ENCODE data around the gene CMTM4. TPM values are rescaled to one million over a fixed set of nuclear protein-coding genes. Genes with fewer than 3 reads are reported as not detected.
"Not testable (repeated sequence)": the region's sequence is repeated elsewhere in the genome, so short reads cannot be mapped to it uniquely, and the experiment has no call there.

Gene CMTM4
- total RNA-seq, 4 donors from 2014 or later = 170 to 246 (median 201) TPM

- Histone ChIP-seq H3K4me1 (peaks cover 31 to 34% of the 10 kb centered on the region in 2 donors), H3K27me3 (no peaks in the 10 kb centered on the region), H3K27ac (no peak overlapping the region), H3K9me3 (no peaks in the 10 kb centered on the region), H3K4me3 (replicated peaks in 1 of 3) (no peak overlapping the region), H3K36me3 (no peaks in the 10 kb centered on the region)
- WGBS, 2 donors = 87 to 90% methylated on average over 2 of the region's 2 CpGs
- no peak for TF ChIP-seq CTCF (IDR thresholded peaks at IDR 0.05)
- no peak for DNase-seq
- intact Hi-C loops (cut with DNase I) = no loop called here
These were observed 22.9 kb downstream of the CMTM4 start for GRCh38 chr16:66673691-66674090.

- peaks cover 6% of the 10 kb centered on the region in 2 donors for H3K4me1 ChIP-seq
- H3K9me3 ChIP-seq = no peaks in the 10 kb centered on the region
- no peaks in the 10 kb centered on the region for H3K27me3 ChIP-seq
- H3K4me3 ChIP-seq (replicated peaks in 1 of 3) = no peak overlapping the region
- 93 to 94% methylated on average over 10 of the region's 10 CpGs for WGBS, 2 donors
- no peak overlapping the region for H3K27ac ChIP-seq
- no peak for DNase-seq
- TF ChIP-seq POLR2A (IDR thresholded peaks at IDR 0.05) (no peak), CTCF (IDR thresholded peaks at IDR 0.05) (no peak)
- intact Hi-C loops (cut with DNase I) = no loop called here
- no peaks in the 10 kb centered on the region for H3K36me3 ChIP-seq
These were observed 25.7 kb downstream of the CMTM4 start for GRCh38 chr16:66670691-66671388.

GRCh38 chr16:66668777-66669444 is 27.6 kb downstream of the CMTM4 start:
- no peak overlapping the region for H3K27ac ChIP-seq
- no peaks in the 10 kb centered on the region for H3K36me3 ChIP-seq
- no peaks in the 10 kb centered on the region for H3K9me3 ChIP-seq
- TF ChIP-seq POLR2A (IDR thresholded peaks at IDR 0.05) = no peak
- no peak for TF ChIP-seq CTCF (IDR thresholded peaks at IDR 0.05)
- WGBS, 2 donors = 83 to 88% methylated on average over 6 of the region's 6 CpGs
- no peak for DNase-seq
- H3K4me3 ChIP-seq (replicated peaks in 1 of 3) = no peak overlapping the region
- no peaks in the 10 kb centered on the region for H3K27me3 ChIP-seq
- intact Hi-C loops (cut with DNase I) = no loop called here
- H3K4me1 ChIP-seq = peaks cover 0 to under 1% of the 10 kb centered on the region in 2 donors

- no peaks in the 10 kb centered on the region for H3K36me3 ChIP-seq
- no peak overlapping the region for H3K4me3 ChIP-seq (replicated peaks in 1 of 3)
- H3K27me3 ChIP-seq = no peaks in the 10 kb centered on the region
- WGBS, 2 donors = 100% methylated on average over 1 of the region's 1 CpG
- no peak for TF ChIP-seq POLR2A (IDR thresholded peaks at IDR 0.05)
- no peak for DNase-seq
- H3K27ac ChIP-seq = no peak overlapping the region
- intact Hi-C loops (cut with DNase I) = no loop called here
- no peaks in the 10 kb centered on the region for H3K9me3 ChIP-seq
- H3K4me1 ChIP-seq = peaks cover 7 to 10% of the 10 kb centered on the region in 2 donors
These were observed 28.6 kb downstream of the CMTM4 start for GRCh38 chr16:66667944-66668343.

GRCh38 chr16:66662445-66663194 is 33.9 kb downstream of the CMTM4 start:
- Histone ChIP-seq H3K9me3 (no peaks in the 10 kb centered on the region), H3K4me1 (peaks cover 35 to 50% of the 10 kb centered on the region in 2 donors), H3K27me3 (no peaks in the 10 kb centered on the region), H3K27ac (peak overlapping the region; percentile 85 to 90 (median 85)), H3K36me3 (no peaks in the 10 kb centered on the region), H3K4me3 (replicated peaks in 1 of 3) (no peak overlapping the region)
- DNase-seq = peak in 1 of 2 donors; percentile 17
- 71 to 78% methylated on average over 7 of the region's 7 CpGs for WGBS, 2 donors
- intact Hi-C loops (cut with DNase I) = no loop called here
- TF ChIP-seq POLR2A (IDR thresholded peaks at IDR 0.05) (no peak), CTCF (IDR thresholded peaks at IDR 0.05) (peak in 5 of 6 experiments; percentile 15 to 51 (median 38))

GRCh38 chr16:66661671-66662346 is 34.7 kb downstream of the CMTM4 start:
- H3K27me3 ChIP-seq; intact Hi-C loops (cut with DNase I); H3K36me3 ChIP-seq; H3K4me3 ChIP-seq (replicated peaks in 1 of 3); H3K9me3 ChIP-seq: not testable (repeated sequence)
- DNase-seq = peak; percentile 66 to 76
- peak overlapping the region; percentile 85 to 90 (median 85) for H3K27ac ChIP-seq
- H3K4me1 ChIP-seq = peaks cover 35 to 50% of the 10 kb centered on the region in 2 donors
- 35% methylated on average over 6 of the region's 6 CpGs for WGBS, 2 donors
